ENCODE data around the gene STK16.
"Not testable (repeated sequence)": the region's sequence is repeated elsewhere in the genome, so short reads cannot be mapped to it uniquely, and the experiment has no call there.

DNA sequence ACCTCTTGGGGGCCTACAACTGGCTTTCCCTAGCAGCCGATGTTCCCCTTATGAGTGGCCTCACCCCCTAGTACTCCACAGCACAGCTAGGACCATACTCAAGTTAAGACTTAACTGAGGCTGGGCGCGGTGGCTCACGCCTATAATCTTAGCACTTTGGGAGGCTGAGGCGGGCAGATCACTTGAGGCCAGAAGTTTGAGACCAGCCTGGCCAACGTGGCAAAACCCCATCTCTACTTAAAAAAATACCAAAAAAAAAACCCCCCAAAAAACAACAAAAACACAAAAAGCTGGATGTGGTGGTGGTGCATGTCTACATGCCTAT lies 41.8 kb downstream of the STK16 start:
- TF ChIP-seq, protein P1, sequence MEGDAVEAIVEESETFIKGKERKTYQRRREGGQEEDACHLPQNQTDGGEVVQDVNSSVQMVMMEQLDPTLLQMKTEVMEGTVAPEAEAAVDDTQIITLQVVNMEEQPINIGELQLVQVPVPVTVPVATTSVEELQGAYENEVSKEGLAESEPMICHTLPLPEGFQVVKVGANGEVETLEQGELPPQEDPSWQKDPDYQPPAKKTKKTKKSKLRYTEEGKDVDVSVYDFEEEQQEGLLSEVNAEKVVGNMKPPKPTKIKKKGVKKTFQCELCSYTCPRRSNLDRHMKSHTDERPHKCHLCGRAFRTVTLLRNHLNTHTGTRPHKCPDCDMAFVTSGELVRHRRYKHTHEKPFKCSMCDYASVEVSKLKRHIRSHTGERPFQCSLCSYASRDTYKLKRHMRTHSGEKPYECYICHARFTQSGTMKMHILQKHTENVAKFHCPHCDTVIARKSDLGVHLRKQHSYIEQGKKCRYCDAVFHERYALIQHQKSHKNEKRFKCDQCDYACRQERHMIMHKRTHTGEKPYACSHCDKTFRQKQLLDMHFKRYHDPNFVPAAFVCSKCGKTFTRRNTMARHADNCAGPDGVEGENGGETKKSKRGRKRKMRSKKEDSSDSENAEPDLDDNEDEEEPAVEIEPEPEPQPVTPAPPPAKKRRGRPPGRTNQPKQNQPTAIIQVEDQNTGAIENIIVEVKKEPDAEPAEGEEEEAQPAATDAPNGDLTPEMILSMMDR (IDR thresholded peaks at IDR 0.05; ENCODE audit: low read depth, low read length): not testable (repeated sequence)
- TF ChIP-seq EZH2phosphoT487 (IDR thresholded peaks at IDR 0.05; ENCODE audit: low read depth): not testable (repeated sequence)
